Upper lobe of right lung (tissue), 1 donor: ENCODE results near the gene ASPSCR1. TPM values are rescaled to one million over a fixed set of nuclear protein-coding genes. Genes with fewer than 3 reads are reported as not detected.

Source experiments
- ATAC-seq: fragments of 200-7000 bp; cut with Tn5 transposase; one replicate; pipeline ENCODE4 v1.9.1; 2020; ENCODE audit warnings: mild to moderate bottlenecking, moderate library complexity
- DNase-seq: peaks from one replicate; pipeline ENCODE4 v3.0.0-alpha.2; 2020
- H3K27ac ChIP-seq: fragments of 200-600 bp; one replicate; pipeline ENCODE4 v1.8.0; 2022
- H3K27me3 ChIP-seq: fragments of 200-600 bp; one replicate; pipeline ENCODE4 v1.8.0; 2022; ENCODE audit warnings: mild to moderate bottlenecking
- H3K36me3 ChIP-seq: fragments of 200-600 bp; one replicate; pipeline ENCODE4 v1.8.0; 2022
- H3K4me1 ChIP-seq: fragments of 200-600 bp; one replicate; pipeline ENCODE4 v1.8.0; 2022
- H3K4me3 ChIP-seq: fragments of 200-600 bp; one replicate; pipeline ENCODE4 v1.8.0; 2022; ENCODE audit warnings: mild to moderate bottlenecking
- H3K9me3 ChIP-seq: fragments of 200-600 bp; one replicate; pipeline ENCODE4 v1.8.0; 2022
- intact Hi-C: fragments of 100-400 bp; cut with DNase I; formaldehyde crosslinking; loops from one replicate; pipeline ENCODE4 v1.11.0; 2022
- total RNA-seq: library from RNA; stranded (reverse); fragmentation: NEBNext Ultra II Directional; extraction: Animal tissue kit (Norgen Biotek cat#: 25700); gene quantifications from one replicate; pipeline ENCODE4 v1.2.1, GENCODE V29; 2021
- TF ChIP-seq, protein P1 (sequence below): fragments of 200-600 bp; IDR thresholded peaks from one replicate; pipeline ENCODE4 v1.8.0; 2022; ENCODE audit warnings: antibody characterized with exemption
- donor health status: DM: no; HTN: yes; CAD: no; lungs with severe emphysema.

The ASPSCR1 gene
- total RNA-seq, 1 donor from 2014 or later, result 50.3 TPM

DNA sequence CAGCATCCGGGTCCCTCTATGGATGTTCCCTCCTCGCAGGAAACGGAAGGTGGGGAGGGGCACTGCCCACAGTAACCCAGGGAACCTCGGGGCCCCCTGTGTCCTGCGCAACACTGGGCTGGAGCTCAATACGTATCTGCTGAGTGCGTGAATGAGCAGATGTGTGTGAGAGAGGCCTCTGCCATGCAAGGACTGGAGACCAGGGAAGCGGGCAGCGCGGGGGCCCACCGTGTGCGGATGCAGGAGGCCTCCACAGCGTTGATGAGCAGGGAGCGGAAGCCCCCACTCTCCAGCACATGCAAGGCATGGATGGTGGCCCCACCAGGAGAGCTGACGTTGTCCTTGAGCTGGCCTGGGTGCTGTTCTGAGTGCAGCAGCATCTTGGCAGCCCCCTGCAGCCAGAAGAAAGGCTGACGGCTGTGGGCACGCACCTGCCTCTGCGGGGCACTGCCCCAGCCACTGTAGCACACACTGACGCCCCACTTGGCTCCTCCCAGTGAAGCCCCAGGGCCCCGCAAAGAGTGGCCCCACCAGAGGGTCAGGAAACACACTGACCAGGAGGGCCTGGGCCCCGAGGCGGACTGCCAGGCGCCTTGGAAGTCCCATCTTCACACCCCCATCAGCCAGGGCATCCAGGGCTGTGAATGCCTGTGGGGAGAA, 43.2 kb upstream of the ASPSCR1 start:
- intact Hi-C loops, result no loop called here
- DNase-seq, result no peak
- Histone ChIP-seq H3K4me1 (peaks cover 14% of the 10 kb centered on the region), H3K27ac (no peak overlapping the region), H3K36me3 (no peaks in the 10 kb centered on the region), H3K9me3 (no peaks in the 10 kb centered on the region), H3K4me3 (no peak overlapping the region), H3K27me3 (no peaks in the 10 kb centered on the region)
- TF ChIP-seq, protein P1, sequence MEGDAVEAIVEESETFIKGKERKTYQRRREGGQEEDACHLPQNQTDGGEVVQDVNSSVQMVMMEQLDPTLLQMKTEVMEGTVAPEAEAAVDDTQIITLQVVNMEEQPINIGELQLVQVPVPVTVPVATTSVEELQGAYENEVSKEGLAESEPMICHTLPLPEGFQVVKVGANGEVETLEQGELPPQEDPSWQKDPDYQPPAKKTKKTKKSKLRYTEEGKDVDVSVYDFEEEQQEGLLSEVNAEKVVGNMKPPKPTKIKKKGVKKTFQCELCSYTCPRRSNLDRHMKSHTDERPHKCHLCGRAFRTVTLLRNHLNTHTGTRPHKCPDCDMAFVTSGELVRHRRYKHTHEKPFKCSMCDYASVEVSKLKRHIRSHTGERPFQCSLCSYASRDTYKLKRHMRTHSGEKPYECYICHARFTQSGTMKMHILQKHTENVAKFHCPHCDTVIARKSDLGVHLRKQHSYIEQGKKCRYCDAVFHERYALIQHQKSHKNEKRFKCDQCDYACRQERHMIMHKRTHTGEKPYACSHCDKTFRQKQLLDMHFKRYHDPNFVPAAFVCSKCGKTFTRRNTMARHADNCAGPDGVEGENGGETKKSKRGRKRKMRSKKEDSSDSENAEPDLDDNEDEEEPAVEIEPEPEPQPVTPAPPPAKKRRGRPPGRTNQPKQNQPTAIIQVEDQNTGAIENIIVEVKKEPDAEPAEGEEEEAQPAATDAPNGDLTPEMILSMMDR, result no peak
- ATAC-seq, result no peak

DNA sequence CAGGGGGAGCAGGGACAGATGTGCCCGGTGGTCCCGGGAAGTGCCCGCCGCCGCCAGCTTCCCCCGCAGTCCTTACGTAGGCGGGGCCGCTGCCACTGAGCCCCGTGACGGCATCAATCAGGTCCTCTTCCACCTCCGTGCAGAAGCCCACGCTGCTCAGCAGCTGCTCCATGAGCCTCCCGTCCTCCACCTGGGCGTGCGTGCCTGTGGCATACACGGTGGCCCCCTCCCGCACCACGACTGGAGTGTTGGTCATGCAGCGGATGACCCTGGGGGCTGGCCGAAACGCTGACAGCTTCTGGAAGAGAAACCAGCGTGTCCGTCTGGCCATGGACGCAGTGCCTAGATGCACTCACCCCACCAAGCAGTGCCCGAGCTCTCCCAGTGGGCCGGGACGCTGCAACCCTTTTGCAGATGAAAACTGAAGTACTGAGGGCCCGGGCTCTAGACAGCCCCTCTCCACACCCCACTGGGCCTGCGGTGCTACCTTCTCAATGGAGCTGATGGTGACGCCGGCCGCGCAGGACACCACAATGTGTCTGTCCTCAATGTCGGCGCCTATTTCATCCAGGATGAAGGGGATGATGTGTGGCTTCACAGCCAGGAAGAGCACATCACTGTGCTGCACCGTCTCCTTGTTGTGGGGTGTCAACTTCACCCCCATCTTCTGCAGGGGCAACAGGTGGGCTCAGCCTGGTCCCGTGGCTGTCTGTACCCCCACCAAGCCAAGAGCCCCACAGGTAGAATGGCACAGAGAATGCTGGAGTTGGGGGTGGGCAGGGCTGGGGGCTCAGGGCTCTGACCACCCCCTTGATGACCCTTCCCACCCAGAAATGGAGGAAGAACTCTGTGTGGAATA, 42.4 kb upstream of the ASPSCR1 start:
- TF ChIP-seq, protein P1, result no peak
- Histone ChIP-seq H3K9me3 (no peaks in the 10 kb centered on the region), H3K27me3 (no peaks in the 10 kb centered on the region), H3K4me3 (no peak overlapping the region), H3K27ac (no peak overlapping the region), H3K36me3 (no peaks in the 10 kb centered on the region), H3K4me1 (peaks cover 14% of the 10 kb centered on the region)
- intact Hi-C loops, result no loop called here
- ATAC-seq (no peak), DNase-seq (peak; percentile 64)

DNA sequence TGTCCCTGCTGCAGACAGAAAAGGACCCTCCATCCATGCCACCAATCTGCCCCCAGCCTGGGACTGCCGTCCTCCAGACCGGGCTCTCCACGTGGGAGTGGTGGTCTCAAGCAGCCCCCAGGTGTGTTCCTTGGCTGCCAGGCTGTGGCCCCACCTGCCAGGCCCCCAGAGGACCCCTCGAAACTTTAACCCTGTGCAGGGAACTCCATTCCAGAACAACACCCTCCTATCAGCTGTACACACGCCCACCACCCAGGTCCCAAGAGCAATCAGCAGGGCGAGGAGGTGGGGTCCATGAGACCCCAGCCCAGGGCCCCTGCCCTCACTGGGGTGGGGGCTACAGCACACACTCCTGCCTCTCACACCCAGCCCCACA, 41.7 kb upstream of the ASPSCR1 start:
- H3K27me3 ChIP-seq, result no peaks in the 10 kb centered on the region
- H3K9me3 ChIP-seq, result no peaks in the 10 kb centered on the region
- H3K27ac ChIP-seq, result no peak overlapping the region
- intact Hi-C loops, result no loop called here
- no peaks in the 10 kb centered on the region for H3K36me3 ChIP-seq
- ATAC-seq, result no peak
- DNase-seq, result no peak
- TF ChIP-seq, protein P1, result no peak
- peaks cover 14% of the 10 kb centered on the region for H3K4me1 ChIP-seq
- no peak overlapping the region for H3K4me3 ChIP-seq

DNA sequence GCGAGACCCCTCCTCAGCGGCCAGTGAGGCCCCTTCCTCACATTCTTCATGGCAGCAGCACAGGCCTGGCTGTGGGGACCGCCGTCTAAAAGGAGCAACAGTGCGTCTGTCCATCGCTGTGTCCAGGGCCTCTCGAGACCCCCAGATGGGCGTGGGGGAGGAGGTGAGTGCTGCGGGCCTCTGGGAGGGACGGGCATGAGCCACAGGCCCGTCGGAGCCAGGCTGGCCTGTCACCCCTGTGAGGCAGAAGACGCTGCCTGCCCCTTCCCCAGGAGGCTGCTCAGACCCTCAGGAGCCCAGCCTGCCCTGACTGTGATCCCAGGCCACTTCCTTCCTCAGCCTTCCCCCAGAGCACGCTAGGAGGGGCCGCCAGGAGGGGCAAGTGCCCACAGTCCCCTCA, 38.2 kb upstream of the ASPSCR1 start:
- TF ChIP-seq, protein P1, result no peak
- ATAC-seq (no peak), DNase-seq (no peak)
- H3K27me3 ChIP-seq, result peaks cover 12% of the 10 kb centered on the region
- H3K36me3 ChIP-seq, result no peaks in the 10 kb centered on the region
- H3K9me3 ChIP-seq, result no peaks in the 10 kb centered on the region
- no peak overlapping the region for H3K4me3 ChIP-seq
- intact Hi-C loops, result no loop called here
- peaks cover 14% of the 10 kb centered on the region for H3K4me1 ChIP-seq
- H3K27ac ChIP-seq, result no peak overlapping the region

DNA sequence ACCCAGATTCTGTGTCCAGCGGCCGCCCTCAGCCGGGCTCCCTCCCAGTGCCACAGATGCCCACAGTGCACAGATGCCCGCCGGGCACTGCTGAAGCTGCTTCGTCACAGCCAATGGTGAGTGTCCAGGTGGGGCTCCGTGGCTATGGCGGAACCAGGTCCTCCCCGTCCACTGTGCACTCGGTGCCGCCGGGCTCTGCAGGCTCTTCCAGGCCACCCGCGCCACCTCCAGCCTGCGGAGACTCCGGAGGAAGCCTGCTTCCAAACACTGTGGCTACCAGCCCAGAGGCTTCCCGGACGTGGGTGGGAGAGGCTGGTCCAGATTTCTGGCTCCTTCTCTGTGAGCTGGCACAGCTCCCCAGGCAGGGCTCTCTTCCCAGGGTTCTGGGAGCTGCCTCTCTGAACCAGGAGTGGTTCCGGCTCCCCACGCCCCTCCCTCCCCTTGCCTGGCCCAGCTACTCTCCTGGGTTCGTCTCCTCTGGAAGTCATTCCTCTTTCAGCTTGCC, 37.5 kb upstream of the ASPSCR1 start:
- no peak overlapping the region for H3K4me3 ChIP-seq
- peak; percentile 69 for DNase-seq
- H3K27me3 ChIP-seq, result peaks cover 12% of the 10 kb centered on the region

More for the DNA sequence above, 37.5 kb upstream of the ASPSCR1 start:
- Histone ChIP-seq H3K9me3 (no peaks in the 10 kb centered on the region), H3K27ac (no peak overlapping the region), H3K36me3 (no peaks in the 10 kb centered on the region), H3K4me1 (peaks cover 14% of the 10 kb centered on the region)
- no peak for ATAC-seq
- intact Hi-C loops, result no loop called here
- TF ChIP-seq, protein P1, result no peak
